GM18868 (cell line): ENCODE results near the gene PHYHD1.

Source experiments
- ATAC-seq: cut with Tn5 transposase; IDR thresholded peaks from one replicate; pipeline ENCODE4 v1.9.1; 2021; ENCODE audit warnings: mild to moderate bottlenecking, moderate library complexity; ENCODE audit not compliant: unreplicated experiment

PHYHD1 gene

GRCh38 chr9:128899566-128900322, 21.0 kb upstream of the PHYHD1 start:
- ATAC-seq = no peak

GRCh38 chr9:128901379-128901778, 19.4 kb upstream of the PHYHD1 start:
- no peak for ATAC-seq

- ATAC-seq = no peak
Observed at GRCh38 chr9:128901822-128902221, 19.0 kb upstream of the PHYHD1 start.

- ATAC-seq = peak; percentile 72
Observed at GRCh38 chr9:128902351-128903078, 18.3 kb upstream of the PHYHD1 start.

DNA sequence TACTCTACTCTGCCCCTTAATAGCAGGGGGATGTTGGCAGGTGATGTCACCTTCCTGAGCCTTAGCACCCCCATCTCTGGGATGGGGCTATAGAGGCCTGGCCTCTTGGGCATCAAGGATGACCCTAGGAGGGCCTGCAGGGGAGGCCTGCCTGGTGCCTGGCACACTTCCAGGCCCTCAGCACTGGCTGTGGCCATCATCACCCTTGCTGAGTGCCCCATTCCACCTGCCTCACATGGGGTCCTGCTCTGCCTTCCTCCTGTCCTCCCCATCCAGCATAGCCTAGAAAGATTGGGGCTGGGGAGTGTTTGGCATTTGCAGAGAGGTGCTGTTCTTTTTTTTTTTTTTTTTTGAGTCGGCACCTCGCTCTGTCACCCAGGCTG, 17.7 kb upstream of the PHYHD1 start:
- ATAC-seq = no peak

- ATAC-seq = no peak
Observed at GRCh38 chr9:128903871-128904620, 16.7 kb upstream of the PHYHD1 start.

GRCh38 chr9:128905964-128906363, 14.8 kb upstream of the PHYHD1 start:
- ATAC-seq = no peak

GRCh38 chr9:128906741-128907140, 14.0 kb upstream of the PHYHD1 start:
- no peak for ATAC-seq

GRCh38 chr9:128908372-128908771, 12.4 kb upstream of the PHYHD1 start:
- ATAC-seq = no peak

GRCh38 chr9:128909859-128910258, 10.9 kb upstream of the PHYHD1 start:
- ATAC-seq = no peak

- no peak for ATAC-seq
Observed at GRCh38 chr9:128910906-128911305, 9.9 kb upstream of the PHYHD1 start.

- ATAC-seq = no peak
Observed at GRCh38 chr9:128911529-128912035, 9.2 kb upstream of the PHYHD1 start.

DNA sequence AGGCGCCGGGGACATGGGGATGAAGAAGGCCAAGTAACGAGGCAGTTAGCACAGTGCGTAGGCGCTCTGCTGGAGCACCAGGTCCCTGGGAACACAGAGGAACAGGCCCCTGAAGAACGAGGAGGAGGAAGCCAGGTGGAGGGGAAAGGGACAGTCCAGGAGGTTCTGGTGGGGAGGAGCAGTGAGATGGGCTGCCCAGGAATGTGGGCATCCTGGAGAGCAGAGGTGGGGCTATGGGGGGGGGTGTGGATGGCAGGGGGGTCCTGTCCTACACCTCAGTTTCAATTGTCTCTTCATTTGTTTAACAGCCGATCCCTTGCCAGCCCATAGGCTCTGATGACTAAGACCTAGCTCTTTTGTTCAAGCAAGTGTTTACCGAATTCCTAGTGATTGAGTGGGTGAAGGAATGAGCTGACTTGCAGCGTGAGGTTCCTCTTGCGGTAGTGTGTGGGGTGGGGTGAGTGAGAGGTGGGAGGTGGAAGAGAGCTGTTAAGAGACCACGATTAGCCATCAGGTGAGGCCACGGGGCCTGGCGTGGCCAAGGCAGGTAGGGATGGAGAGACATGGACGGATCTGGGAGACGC, 8.4 kb upstream of the PHYHD1 start:
- no peak for ATAC-seq

- no peak for ATAC-seq
Observed at GRCh38 chr9:128913048-128913900, 7.5 kb upstream of the PHYHD1 start.

DNA sequence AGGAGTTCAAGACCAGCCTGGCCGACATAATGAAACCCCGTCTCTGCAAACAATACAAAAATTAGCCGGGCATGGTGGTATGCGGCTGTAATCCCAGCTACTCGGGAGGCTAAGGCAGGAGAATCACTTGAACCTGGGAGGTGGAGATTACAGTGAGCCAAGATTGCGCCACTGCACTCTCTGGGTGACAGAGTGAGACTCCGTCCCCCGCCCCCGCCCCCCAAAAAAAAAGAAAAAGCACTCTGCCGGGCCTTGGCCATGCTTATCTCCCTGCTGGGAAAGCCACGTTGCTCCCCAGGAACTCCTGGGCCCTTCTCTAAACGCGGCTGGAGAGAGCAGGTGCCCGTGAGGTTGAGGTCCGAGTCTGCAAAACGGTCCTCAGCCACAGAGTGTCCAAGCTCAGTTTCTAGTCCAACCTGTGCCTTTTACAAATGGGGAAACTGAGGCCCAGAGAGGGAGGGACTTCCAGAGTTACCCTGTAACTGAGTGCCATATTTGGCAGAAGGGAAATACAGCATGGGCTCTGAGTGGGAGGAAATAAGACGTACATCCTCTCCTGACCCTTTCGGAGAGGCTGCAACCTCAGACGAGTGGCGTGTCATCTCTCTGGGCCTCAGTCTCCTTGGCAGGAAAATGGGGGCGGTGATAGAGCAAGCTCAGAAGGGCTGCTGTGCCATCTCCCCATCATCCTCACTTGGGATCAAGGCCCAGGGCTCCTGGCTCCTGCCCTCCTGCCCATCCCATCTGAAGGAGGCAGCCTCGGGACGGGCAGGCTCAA, 6.6 kb upstream of the PHYHD1 start:
- no peak for ATAC-seq

DNA sequence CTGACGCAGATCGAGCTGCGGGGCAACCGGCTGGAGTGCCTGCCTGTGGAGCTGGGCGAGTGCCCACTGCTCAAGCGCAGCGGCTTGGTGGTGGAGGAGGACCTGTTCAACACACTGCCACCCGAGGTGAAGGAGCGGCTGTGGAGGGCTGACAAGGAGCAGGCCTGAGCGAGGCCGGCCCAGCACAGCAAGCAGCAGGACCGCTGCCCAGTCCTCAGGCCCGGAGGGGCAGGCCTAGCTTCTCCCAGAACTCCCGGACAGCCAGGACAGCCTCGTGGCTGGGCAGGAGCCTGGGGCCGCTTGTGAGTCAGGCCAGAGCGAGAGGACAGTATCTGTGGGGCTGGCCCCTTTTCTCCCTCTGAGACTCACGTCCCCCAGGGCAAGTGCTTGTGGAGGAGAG, 4.6 kb upstream of the PHYHD1 start:
- ATAC-seq = no peak

GRCh38 chr9:128916745-128917144, 4.0 kb upstream of the PHYHD1 start:
- no peak for ATAC-seq

DNA sequence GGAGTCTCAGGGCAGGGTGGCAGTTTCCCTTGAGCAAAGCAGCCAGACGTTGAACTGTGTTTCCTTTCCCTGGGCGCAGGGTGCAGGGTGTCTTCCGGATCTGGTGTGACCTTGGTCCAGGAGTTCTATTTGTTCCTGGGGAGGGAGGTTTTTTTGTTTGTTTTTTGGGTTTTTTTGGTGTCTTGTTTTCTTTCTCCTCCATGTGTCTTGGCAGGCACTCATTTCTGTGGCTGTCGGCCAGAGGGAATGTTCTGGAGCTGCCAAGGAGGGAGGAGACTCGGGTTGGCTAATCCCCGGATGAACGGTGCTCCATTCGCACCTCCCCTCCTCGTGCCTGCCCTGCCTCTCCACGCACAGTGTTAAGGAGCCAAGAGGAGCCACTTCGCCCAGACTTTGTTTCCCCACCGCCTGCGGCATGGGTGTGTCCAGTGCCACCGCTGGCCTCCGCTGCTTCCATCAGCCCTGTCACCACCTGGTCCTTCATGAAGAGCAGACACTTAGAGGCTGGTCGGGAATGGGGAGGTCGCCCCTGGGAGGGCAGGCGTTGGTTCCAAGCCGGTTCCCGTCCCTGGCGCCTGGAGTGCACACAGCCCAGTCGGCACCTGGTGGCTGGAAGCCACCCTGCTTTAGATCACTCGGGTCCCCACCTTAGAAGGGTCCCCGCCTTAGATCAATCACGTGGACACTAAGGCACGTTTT, 3.5 kb upstream of the PHYHD1 start:
- no peak for ATAC-seq

- ATAC-seq = no peak
Observed at GRCh38 chr9:128918921-128919320, 1.9 kb upstream of the PHYHD1 start.
